ENCODE data around the gene PSMD12.
"Not testable (repeated sequence)": the region's sequence is repeated elsewhere in the genome, so short reads cannot be mapped to it uniquely, and the experiment has no call there.

The PSMD12 gene

DNA sequence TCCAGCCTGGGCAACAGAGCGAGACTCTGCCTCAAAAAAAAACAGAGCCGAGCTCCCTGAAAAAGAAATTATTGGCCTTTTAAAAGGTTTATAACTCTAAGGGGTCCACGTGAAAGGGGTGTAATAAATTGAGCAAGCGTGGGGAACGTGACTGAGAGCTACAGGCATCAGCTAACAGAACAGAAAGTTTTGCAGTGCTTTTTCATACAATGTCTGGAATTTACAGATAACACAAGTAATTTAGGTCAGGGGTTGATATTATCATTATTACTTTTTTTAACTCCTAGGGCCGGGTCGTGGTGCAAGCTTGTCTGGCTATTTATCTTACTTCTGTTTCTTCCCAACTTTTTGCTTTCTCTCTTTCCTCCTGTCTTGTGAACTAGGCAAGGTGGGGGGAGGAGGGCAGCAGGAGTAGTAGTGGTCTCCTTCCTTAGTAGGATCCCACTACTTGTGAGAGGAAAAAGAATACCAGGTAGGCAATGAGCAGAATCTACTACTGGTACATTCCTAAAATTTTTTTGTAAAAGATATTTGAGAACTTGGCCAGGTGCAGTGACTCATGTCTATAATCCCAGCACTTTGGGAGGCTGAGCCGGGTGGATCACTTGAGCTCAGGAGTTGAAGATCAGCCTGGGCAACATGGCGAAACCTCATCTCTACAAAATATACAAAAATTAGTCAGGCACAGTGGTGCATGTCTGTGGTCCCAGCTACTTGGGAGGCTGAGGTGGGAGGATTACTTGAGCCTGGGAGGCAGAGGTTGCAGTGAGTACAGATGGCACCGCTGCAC is 60.7 kb downstream of the PSMD12 start:
- in situ Hi-C loops (cut with MboI; ENCODE audit: low sequenced_read_pairs); H3K9me3 ChIP-seq; H3K27me3 ChIP-seq (ENCODE audit: low read depth); H3K36me3 ChIP-seq (replicated peaks); H3K4me3 ChIP-seq; DNase-seq (ENCODE audit: low spot score in 2 of 2); H3K4me1 ChIP-seq: not testable (repeated sequence)

DNA sequence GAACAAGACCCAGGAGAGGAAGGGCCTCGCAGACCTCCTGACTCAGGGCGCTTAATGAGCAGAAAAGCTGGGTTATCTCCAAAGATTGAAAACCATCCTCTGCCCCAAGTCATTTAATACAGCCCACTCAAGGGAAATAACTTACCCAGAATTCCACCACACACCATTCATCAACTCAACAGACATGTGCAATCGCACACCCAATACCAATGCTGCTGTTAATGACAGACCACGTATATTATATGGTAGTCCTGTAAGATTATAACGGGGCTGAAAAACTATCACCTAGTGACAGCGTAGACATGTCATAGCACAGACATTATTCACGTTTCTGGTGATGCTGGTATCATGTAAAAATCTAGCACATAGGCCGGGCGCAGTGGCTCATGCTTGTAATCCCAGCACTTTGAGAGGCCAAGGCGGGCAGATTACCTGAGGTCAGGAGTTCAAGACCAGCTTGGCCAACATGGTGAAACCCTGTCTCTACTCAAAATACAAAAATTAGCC is 68.9 kb downstream of the PSMD12 start:
- Histone ChIP-seq H3K4me3 (no peak overlapping the region), H3K4me1 (no peaks in the 10 kb centered on the region), H3K36me3 (replicated peaks) (no peaks in the 10 kb centered on the region), H3K27me3 (ENCODE audit: low read depth) (no peaks in the 10 kb centered on the region), H3K9me3 (no peaks in the 10 kb centered on the region)
- in situ Hi-C loops (cut with MboI; ENCODE audit: low sequenced_read_pairs), result no loop called here
- DNase-seq (ENCODE audit: low spot score in 2 of 2), result no peak

DNA sequence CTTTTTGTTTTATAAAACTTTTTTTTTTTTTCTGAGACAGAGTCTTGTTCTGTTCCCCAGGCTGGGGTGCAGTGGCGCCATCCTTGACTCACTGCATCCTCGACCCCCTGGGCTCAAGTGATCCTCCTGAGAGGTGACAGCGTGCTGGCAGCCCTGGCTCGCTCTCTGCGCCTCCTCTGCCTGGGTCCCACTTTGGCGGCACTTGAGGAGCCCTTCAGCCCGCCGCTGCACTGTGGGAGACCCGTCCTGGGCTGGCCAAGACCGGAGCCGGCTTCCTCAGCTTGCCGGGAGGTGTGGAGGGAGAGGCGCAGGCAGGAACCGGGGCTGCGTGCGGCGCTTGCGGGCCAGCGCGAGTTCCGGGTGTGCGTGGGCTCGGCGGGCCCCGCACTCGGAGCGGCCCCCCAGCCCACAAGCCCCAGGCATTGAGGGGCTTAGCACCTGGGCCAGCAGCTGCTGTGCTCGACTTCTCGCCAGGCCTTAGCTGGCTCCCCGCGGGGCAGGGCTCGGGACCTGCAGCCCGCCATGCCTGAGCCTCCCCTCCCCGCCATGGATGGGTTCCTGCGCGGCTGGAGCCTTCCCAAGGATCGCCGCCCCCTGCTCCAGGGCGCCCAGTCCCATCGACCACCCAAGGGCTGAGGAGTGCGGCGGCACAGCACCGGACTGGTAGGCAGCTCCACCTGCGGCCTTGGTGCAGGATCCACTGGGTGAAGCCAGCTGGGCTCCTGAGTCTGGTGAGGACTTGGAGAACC is 71.8 kb downstream of the PSMD12 start:
- Histone ChIP-seq H3K27me3 (ENCODE audit: low read depth) (no peaks in the 10 kb centered on the region), H3K4me1 (peaks cover 4% of the 10 kb centered on the region), H3K9me3 (no peaks in the 10 kb centered on the region), H3K4me3 (no peak overlapping the region), H3K36me3 (replicated peaks) (no peaks in the 10 kb centered on the region)
- in situ Hi-C loops (cut with MboI; ENCODE audit: low sequenced_read_pairs), result no loop called here
- no peak for DNase-seq (ENCODE audit: low spot score in 2 of 2)

DNA sequence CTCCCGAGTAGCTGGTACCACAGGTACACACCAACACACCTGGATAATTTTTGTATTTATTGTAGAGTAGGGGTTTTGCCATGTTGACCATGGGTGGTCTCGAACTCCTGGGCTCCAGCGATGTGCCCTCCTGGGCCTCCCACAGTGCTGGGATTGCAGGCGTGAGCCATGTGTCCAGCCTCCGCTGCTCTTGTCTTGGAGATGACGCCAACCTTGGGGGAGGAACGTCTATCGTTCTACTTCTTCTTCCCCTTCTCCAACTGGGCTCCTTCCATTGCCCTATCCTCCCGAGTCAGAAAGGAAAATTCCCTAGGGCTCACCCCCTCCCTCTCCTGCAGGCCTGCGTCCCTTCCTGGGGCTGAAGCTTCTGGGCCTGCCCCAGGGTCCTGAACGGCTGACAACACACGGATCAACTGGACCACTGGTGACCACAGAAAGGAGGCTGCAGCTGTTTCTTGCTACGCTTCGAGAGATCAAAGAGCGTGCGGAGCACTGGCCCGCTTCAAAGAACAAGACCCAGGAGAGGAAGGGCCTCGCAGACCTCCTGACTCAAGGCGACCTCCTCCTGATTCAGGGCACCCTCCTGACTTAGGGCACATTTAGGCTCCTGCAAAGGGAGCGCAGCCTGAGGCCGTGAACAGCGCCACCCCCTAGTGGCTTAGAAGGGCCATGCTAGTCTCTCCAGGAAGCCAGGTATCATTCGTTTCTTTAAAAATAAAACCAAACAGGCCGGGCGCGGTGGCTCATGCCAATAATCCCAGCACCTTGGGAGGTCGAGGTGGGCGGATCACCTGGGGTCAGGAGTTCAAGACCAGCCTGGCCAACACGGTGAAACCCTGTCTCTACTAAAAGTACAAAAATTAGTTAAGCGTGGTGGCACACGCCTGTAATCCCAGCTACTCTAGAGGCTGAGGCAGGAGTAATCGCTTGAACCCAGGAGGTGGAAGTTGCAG is 72.8 kb downstream of the PSMD12 start:
- peak; percentile 72 to 80 for DNase-seq (ENCODE audit: low spot score in 2 of 2)
- Histone ChIP-seq H3K4me3 (no peak overlapping the region), H3K36me3 (replicated peaks) (no peaks in the 10 kb centered on the region), H3K4me1 (peaks cover 12% of the 10 kb centered on the region), H3K9me3 (no peaks in the 10 kb centered on the region), H3K27me3 (ENCODE audit: low read depth) (no peaks in the 10 kb centered on the region)
- in situ Hi-C loops (cut with MboI; ENCODE audit: low sequenced_read_pairs), result no loop called here

DNA sequence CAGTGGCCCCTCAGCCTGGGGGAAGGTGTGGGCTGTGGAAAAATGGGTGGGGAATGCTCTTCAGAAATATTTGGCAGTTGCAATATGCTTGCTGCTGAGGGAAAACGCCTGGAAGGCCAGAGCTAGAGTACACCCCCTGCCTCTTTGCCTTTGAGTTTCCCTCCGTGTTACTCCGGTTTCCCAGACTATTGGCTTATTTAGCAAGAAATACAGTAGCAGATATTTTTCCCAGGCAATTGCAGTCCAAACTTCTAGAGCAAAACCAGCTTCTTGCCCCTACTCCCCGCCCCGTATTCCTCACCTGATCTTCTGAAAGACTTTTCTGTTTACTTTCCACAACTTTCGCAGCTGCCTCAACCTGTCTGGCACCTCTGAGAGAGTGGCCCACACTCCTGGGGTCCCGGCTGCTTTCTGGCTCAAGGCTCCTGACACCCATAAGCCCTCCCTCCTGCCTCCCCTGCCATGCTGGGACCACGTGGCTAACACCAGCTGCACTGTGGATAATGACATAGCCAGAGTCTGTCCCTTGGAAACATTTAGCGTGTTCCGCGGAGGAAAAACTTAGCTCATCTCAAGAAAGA is 75.6 kb downstream of the PSMD12 start:
- H3K36me3 ChIP-seq (replicated peaks), result no peaks in the 10 kb centered on the region
- in situ Hi-C loops (cut with MboI; ENCODE audit: low sequenced_read_pairs), result no loop called here

DNA sequence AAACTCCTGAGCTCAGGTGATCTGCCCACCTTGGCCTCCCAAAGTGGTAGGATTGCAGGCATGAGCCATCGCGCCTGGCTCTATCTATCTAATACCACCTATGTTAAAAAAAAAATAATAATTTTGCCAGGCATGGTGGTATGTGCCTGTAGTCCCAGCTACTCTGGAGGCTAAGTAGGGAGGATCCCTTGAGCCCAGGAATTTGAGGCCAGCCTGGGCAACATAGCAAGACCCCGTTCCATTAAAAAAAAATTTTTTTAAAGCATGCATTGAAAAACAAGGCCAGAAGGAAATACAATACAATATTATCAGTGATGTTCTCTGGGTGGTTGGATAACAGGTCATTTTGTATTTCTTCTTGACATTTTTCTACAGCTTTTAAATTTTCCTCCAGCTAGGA is 76.1 kb downstream of the PSMD12 start:
- Histone ChIP-seq H3K9me3 (no peaks in the 10 kb centered on the region), H3K4me1 (peaks cover 12% of the 10 kb centered on the region), H3K4me3 (no peak overlapping the region), H3K36me3 (replicated peaks) (no peaks in the 10 kb centered on the region), H3K27me3 (ENCODE audit: low read depth) (no peaks in the 10 kb centered on the region)
- no peak for DNase-seq (ENCODE audit: low spot score in 2 of 2)
- in situ Hi-C loops (cut with MboI; ENCODE audit: low sequenced_read_pairs), result no loop called here

More for the DNA sequence above, 75.6 kb downstream of the PSMD12 start:
- Histone ChIP-seq H3K27me3 (ENCODE audit: low read depth) (no peaks in the 10 kb centered on the region), H3K4me3 (no peak overlapping the region), H3K9me3 (no peaks in the 10 kb centered on the region), H3K4me1 (peaks cover 12% of the 10 kb centered on the region)
- DNase-seq (ENCODE audit: low spot score in 2 of 2), result peak in 1 of 2 experiments; percentile 21

DNA sequence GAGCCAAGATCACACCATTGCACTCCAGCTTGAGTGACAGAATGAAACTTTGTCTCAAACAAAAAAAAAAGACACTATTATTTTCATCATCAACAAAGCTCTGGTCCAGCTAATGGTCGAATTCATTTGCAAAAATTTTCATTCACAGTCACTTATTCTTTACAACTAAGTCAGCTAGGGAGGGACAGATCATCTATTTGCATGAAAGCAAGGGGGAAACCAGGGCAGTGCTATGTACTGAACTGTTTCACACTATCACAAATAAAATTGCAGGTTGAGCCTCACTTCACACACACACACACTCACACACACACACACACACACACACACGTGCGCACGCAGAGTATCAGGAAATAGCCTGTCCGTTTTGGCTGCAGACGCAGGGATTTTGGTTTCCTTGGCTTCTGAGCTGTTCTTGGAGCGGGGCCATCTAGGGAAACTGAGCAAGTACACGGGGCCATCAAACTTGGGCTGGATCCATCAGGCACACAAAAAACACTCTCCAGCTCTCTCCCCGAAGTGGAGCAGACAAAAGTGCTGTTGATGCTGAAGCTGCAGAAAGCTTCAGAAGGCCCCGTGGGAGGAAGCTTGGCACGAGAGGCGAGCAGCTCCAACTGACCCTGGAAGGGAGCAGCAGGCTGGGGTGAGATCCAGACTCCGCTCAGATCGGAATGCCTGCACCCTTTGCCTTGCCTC is 77.0 kb downstream of the PSMD12 start:
- DNase-seq (ENCODE audit: low spot score in 2 of 2), result peak; percentile 57 to 58
- H3K4me1 ChIP-seq, result peaks cover 12% of the 10 kb centered on the region
- no peaks in the 10 kb centered on the region for H3K27me3 ChIP-seq (ENCODE audit: low read depth)
- no peaks in the 10 kb centered on the region for H3K36me3 ChIP-seq (replicated peaks)
- H3K9me3 ChIP-seq, result no peaks in the 10 kb centered on the region
- H3K4me3 ChIP-seq, result no peak overlapping the region
- in situ Hi-C loops (cut with MboI; ENCODE audit: low sequenced_read_pairs), result no loop called here

All from HAP-1 (cell line).